Breast epithelium (tissue), 3 donors: ENCODE data around the gene CCNF.

Experiments used
- POLR2A ChIP-seq: fragments of 450-650 bp; IDR thresholded peaks from one replicate; pipeline ENCODE4 v1.6.1; 2016; ENCODE audit warnings: antibody characterized with exemption, mild to moderate bottlenecking, moderate library complexity
- POLR2AphosphoS5 ChIP-seq, 3 donors: sonication (generic); formaldehyde crosslinking; IDR thresholded peaks; one replicate each; pipeline ENCODE4 v1.6.1; 2017; ENCODE audit warnings: antibody characterized with exemption in 3 of 3
- TF ChIP-seq, protein P1 (sequence below), 3 donors: fragments of 450-650 bp; IDR thresholded peaks; one replicate each; pipeline ENCODE4 v1.5.1; 2016 to 2017; ENCODE audit warnings: antibody characterized with exemption in 3 of 3, mild to moderate bottlenecking in 3 of 3, moderate library complexity in 3 of 3

- TF ChIP-seq, protein P1, sequence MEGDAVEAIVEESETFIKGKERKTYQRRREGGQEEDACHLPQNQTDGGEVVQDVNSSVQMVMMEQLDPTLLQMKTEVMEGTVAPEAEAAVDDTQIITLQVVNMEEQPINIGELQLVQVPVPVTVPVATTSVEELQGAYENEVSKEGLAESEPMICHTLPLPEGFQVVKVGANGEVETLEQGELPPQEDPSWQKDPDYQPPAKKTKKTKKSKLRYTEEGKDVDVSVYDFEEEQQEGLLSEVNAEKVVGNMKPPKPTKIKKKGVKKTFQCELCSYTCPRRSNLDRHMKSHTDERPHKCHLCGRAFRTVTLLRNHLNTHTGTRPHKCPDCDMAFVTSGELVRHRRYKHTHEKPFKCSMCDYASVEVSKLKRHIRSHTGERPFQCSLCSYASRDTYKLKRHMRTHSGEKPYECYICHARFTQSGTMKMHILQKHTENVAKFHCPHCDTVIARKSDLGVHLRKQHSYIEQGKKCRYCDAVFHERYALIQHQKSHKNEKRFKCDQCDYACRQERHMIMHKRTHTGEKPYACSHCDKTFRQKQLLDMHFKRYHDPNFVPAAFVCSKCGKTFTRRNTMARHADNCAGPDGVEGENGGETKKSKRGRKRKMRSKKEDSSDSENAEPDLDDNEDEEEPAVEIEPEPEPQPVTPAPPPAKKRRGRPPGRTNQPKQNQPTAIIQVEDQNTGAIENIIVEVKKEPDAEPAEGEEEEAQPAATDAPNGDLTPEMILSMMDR (IDR thresholded peaks at IDR 0.05) = no peak
- TF ChIP-seq POLR2A (no peak), POLR2AphosphoS5 (IDR thresholded peaks at IDR 0.05) (no peak)
These were observed 63.0 kb downstream of the CCNF start for GRCh38 chr16:2492292-2492691.
